ENCODE data around the gene GMPPA. TPM values are rescaled to one million over a fixed set of nuclear protein-coding genes. Genes with fewer than 3 reads are reported as not detected.

Gene GMPPA
- total RNA-seq (100 to 1,000 TPM in 1 of 5 donors, 10 to 100 TPM in 4; 16.5 to 185 (median 24.2) TPM), polyA plus RNA-seq (10 to 100 TPM; 29.9 to 84.8 (median 58.2) TPM)
- long read RNA-seq, donor 1, partial matches to known transcripts, result 0 of 3 reads
- long read RNA-seq, donor 1, other reads (novel, unspliced or antisense), result 0 of 3 reads
- long read RNA-seq, donor 2, partial matches to known transcripts, result 0 of 3 reads
- long read RNA-seq, donor 2, other reads (novel, unspliced or antisense), result 0 of 3 reads
- long read RNA-seq, donor 3, partial matches to known transcripts, result 0 of 1 reads
- long read RNA-seq, donor 3, other reads (novel, unspliced or antisense), result 0 of 1 reads
- long read RNA-seq, donor 4, result 0 reads
- long read RNA-seq, donor 5, partial matches to known transcripts, result 0 of 2 reads
- long read RNA-seq, donor 5, other reads (novel, unspliced or antisense), result 0 of 2 reads
- long read RNA-seq, donor 6, result 0 reads
- long read RNA-seq, donor 7, transcript GMPPA-201 (13 exons, 1,544 nt), result major isoform, 5 of 5 reads
- long read RNA-seq, donor 7, partial matches to known transcripts, result 0 of 5 reads
- long read RNA-seq, donor 7, other reads (novel, unspliced or antisense), result 0 of 5 reads
- long read RNA-seq, donor 8, partial matches to known transcripts, result 5 of 8 reads
- long read RNA-seq, donor 8, other reads (novel, unspliced or antisense), result 0 of 8 reads
- long read RNA-seq, donor 9, partial matches to known transcripts, result 0 of 2 reads
- long read RNA-seq, donor 9, other reads (novel, unspliced or antisense), result 0 of 2 reads
- long read RNA-seq, donor 10, result 0 reads

DNA sequence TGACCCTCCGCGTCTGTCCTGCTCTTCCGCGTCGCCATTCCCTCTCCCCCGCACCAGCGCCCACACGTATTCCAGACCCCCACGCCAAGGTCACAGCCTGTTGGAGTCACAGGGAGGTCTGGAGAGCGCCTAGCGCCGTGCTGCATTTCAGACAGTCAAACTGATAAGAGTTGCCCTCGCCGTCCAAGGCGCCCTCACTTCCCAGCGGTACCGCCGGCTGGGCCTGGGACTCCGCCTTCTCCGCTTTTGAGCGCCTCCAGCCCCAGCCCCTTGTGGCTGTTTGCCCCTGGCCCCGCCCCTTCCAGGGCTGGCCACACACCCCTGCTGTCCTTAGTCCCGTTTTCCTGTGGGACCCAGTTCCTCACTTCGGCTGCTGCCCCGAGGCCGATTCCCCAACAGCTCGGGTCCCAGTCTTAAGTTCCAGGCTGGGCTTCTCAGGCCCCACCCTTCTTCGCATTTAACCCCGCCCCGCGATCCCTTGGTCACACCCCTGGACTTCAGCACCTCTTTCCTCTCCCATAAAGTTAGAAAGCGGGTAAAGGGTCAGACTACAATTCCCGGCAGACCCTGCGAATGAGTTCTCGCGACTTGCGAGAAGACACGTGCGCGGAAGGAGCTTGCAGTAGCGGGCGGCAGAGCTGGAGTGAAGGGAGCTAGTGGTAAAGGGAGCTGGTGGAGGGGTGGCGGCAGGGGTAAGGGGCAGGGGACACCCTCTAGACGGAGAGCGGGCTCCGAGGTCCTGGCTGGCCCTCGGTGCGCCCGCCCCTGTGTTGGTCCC lies at the start of gene GMPPA:
Gene GMPPA (plus strand): TSS at position 612 of the 778 bp plus-strand sequence. CDS start 1,085 bp downstream, outside the sequence.
- H3K4me3 ChIP-seq, result peak within 1 kb of the TSS; percentile 67 to 76 (median 70)
- H3K9me3 ChIP-seq, result no peaks in the 10 kb centered on the region
- peaks cover 0 to 44% (median 19%) of the 10 kb centered on the region in 3 donors for H3K27me3 ChIP-seq
- peak; percentile 97 to 99 for DNase-seq
- H3K27ac ChIP-seq, result peak within 1 kb of the TSS; percentile 98 to 99 (median 99)
- peaks cover 0 to 25% (median 22%) of the 10 kb centered on the region in 4 donors for H3K36me3 ChIP-seq
- H3K4me1 ChIP-seq, result peaks cover 21 to 57% (median 47%) of the 10 kb centered on the region in 4 donors
- 0 to 1% (median 1%) methylated on average over 41 to 49 of the region's 49 CpGs for WGBS, 5 donors
- TF ChIP-seq EP300 (IDR thresholded peaks at IDR 0.05) (no peak), POLR2A (IDR thresholded peaks at IDR 0.05) (peak in 2 of 4 donors; percentile 14 to 77), POLR2AphosphoS5 (IDR thresholded peaks at IDR 0.05) (peak; percentile 90 to 96 (median 95))
- intact Hi-C loops (cut with DNase I; ENCODE audit: low total_unique reads), result no loop called here

DNA sequence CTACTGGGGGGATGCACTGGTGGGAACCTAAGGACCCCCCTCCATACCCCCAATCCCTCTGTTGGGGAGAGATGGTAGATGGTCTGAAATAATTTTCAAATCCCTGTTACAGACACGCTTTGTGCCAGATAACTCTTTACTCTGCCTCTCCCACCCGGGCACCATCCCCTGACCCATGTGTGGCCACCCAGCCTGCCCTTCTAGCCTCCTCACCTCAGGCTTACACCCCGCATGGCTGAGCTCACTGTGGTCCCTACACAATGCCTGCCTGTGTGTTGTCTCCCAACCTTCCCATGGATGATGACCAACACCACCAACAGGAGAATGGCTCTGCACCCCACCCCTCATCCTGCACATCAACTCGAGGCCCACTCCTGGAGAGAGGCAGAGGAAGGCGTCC lies 49.1 kb upstream of the GMPPA start:
- Histone ChIP-seq H3K36me3 (no peaks in the 10 kb centered on the region), H3K27ac (peak overlapping the region in 4 of 5 donors; percentile 46 to 95 (median 87)), H3K27me3 (peaks cover 0 to 90% (median 49%) of the 10 kb centered on the region in 3 donors), H3K9me3 (no peaks in the 10 kb centered on the region), H3K4me1 (peaks cover 15 to 56% (median 20%) of the 10 kb centered on the region in 4 donors), H3K4me3 (peak overlapping the region in 1 of 4 donors; percentile 26)
- intact Hi-C loops (cut with DNase I; ENCODE audit: low total_unique reads), result no loop called here
- 68 to 86% (median 84%) methylated on average over 5 of the region's 5 CpGs for WGBS, 5 donors
- TF ChIP-seq, protein P1, sequence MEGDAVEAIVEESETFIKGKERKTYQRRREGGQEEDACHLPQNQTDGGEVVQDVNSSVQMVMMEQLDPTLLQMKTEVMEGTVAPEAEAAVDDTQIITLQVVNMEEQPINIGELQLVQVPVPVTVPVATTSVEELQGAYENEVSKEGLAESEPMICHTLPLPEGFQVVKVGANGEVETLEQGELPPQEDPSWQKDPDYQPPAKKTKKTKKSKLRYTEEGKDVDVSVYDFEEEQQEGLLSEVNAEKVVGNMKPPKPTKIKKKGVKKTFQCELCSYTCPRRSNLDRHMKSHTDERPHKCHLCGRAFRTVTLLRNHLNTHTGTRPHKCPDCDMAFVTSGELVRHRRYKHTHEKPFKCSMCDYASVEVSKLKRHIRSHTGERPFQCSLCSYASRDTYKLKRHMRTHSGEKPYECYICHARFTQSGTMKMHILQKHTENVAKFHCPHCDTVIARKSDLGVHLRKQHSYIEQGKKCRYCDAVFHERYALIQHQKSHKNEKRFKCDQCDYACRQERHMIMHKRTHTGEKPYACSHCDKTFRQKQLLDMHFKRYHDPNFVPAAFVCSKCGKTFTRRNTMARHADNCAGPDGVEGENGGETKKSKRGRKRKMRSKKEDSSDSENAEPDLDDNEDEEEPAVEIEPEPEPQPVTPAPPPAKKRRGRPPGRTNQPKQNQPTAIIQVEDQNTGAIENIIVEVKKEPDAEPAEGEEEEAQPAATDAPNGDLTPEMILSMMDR (IDR thresholded peaks at IDR 0.05), result no peak
- no peak for TF ChIP-seq POLR2A (IDR thresholded peaks at IDR 0.05)
- no peak for TF ChIP-seq POLR2AphosphoS5 (IDR thresholded peaks at IDR 0.05)
- no peak for TF ChIP-seq EP300 (IDR thresholded peaks at IDR 0.05)
- DNase-seq, result no peak

DNA sequence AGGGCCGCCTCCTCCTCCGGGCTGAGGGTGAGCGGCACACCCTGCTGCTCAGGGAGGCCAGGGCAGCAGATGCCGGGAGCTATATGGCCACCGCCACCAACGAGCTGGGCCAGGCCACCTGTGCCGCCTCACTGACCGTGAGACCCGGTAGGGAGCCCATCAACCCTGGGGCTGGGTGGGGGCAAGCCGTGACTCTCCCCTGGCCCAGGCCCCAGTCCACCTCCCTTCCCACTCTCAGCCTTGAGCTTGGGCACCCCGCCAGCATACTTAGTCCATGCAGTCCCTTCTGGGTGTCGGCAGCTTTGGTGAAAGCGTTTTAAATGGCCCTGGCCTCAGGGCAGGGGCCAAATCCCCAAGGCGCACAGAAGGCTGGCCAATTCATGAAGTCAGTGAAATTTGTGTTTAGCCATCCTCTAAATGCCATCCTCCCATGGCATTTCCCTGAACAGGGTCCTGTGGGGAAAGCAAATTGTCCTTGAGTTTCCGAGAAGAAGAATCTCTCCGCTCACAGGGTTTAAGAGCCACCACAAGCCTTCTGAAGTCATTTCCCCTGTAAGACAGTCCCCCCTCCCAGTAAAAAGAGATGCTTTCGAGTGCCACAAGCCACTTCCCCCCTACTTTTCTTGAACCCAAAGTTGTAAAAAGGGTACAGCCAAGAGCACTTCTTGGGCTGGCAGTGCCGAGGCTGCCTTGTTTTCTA lies 46.9 kb upstream of the GMPPA start:
- Histone ChIP-seq H3K27me3 (peaks cover 0 to 70% (median 49%) of the 10 kb centered on the region in 3 donors), H3K27ac (peak overlapping the region in 4 of 5 donors; percentile 72 to 95 (median 87)), H3K4me1 (peaks cover 11 to 51% (median 20%) of the 10 kb centered on the region in 4 donors), H3K9me3 (no peaks in the 10 kb centered on the region), H3K36me3 (no peaks in the 10 kb centered on the region), H3K4me3 (no peak overlapping the region)
- intact Hi-C loops (cut with DNase I; ENCODE audit: low total_unique reads), result no loop called here
- TF ChIP-seq, protein P1 (IDR thresholded peaks at IDR 0.05), result no peak
- TF ChIP-seq POLR2A (IDR thresholded peaks at IDR 0.05) (no peak), EP300 (IDR thresholded peaks at IDR 0.05) (peak; percentile 61), POLR2AphosphoS5 (IDR thresholded peaks at IDR 0.05) (peak in 1 of 3 donors; percentile 48)
- peak in 1 of 2 donors; percentile 56 for DNase-seq
- WGBS, 5 donors, result 62 to 79% (median 70%) methylated on average over 6 to 18 of the region's 18 CpGs

All from stomach (tissue), 19 donors.